Activated naive CD8-positive, alpha-beta T cell treated with anti-CD3 and anti-CD28 coated beads, Interleukin-2, amount 10 ng/mL, durations not matched to agents 7 days and 5 days (primary cell): ENCODE results near the gene PLA2G2E. TPM values are rescaled to one million over a fixed set of nuclear protein-coding genes. Genes with fewer than 3 reads are reported as not detected.
"Not testable (repeated sequence)": the region's sequence is repeated elsewhere in the genome, so short reads cannot be mapped to it uniquely, and the experiment has no call there.

Source experiments
- ATAC-seq: fragments of 150-1000 bp; cut with Tn5 transposase; one replicate; pipeline ENCODE4 v1.10.0; 2021; ENCODE audit warnings: low read depth, moderate library complexity
- POLR2A ChIA-PET: fragments of 350-600 bp; sonication (Branson Sonifier 250); formaldehyde crosslinking; loops from one replicate; lab custom pipeline; 2021; ENCODE audit warnings: antibody characterized with exemption; lab: Charles Lee
- DNase-seq: peaks from one replicate; pipeline ENCODE4 v3.0.0; 2021
- H3K27ac Mint-ChIP-seq: one replicate; pipeline ENCODE4 v1.8.0; 2022; ENCODE audit warnings: mild to moderate bottlenecking, mixed read lengths
- H3K27me3 Mint-ChIP-seq: one replicate; pipeline ENCODE4 v1.8.0; 2022; ENCODE audit warnings: mild to moderate bottlenecking, moderate library complexity, mixed read lengths
- H3K36me3 Mint-ChIP-seq: one replicate; pipeline ENCODE4 v1.8.0; 2021; ENCODE audit warnings: mild to moderate bottlenecking, mixed read lengths
- H3K4me1 Mint-ChIP-seq: one replicate; pipeline ENCODE4 v1.8.0; 2021; ENCODE audit warnings: mixed read lengths
- H3K4me3 Mint-ChIP-seq: one replicate; pipeline ENCODE4 v1.8.0; 2022; ENCODE audit warnings: mild to moderate bottlenecking, moderate library complexity, mixed read lengths
- H3K9me3 Mint-ChIP-seq: one replicate; pipeline ENCODE4 v1.8.0; 2021; ENCODE audit warnings: mixed read lengths
- total RNA-seq, 2 experiments: library from RNA; stranded (reverse); gene quantifications; one replicate each; pipeline ENCODE4 v1.2.3, GENCODE V29; 2021

The PLA2G2E gene
- total RNA-seq, 2 experiments from 2014 or later, result not detected

DNA sequence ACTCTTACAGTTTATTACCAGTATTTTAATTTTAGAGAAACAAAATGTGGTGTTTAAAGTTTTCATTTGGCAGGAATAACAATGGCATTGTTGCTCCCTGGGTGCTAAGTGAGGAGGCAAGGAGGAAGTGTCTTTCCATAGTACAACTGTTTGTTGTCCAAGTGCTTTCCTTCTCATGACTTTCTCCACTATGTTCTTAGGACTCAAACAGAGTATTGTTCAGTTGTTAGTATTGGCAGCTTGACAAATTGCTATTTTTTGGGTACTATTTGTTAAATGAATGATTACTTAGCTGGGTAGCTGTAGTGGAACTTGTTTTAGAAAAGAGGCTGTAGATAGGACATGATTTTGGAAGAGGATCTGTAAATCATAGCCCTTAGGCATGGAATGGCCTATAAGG is 33.8 kb downstream of the PLA2G2E start:
- peaks cover 17% of the 10 kb centered on the region for H3K36me3 Mint-ChIP-seq
- ATAC-seq (no peak), DNase-seq (no peak)
- no peak overlapping the region for H3K4me3 Mint-ChIP-seq
- no peaks in the 10 kb centered on the region for H3K27me3 Mint-ChIP-seq
- H3K27ac Mint-ChIP-seq, result no peak overlapping the region
- no peaks in the 10 kb centered on the region for H3K9me3 Mint-ChIP-seq
- H3K4me1 Mint-ChIP-seq, result peaks cover 12% of the 10 kb centered on the region
- POLR2A ChIA-PET, result no interaction called here

DNA sequence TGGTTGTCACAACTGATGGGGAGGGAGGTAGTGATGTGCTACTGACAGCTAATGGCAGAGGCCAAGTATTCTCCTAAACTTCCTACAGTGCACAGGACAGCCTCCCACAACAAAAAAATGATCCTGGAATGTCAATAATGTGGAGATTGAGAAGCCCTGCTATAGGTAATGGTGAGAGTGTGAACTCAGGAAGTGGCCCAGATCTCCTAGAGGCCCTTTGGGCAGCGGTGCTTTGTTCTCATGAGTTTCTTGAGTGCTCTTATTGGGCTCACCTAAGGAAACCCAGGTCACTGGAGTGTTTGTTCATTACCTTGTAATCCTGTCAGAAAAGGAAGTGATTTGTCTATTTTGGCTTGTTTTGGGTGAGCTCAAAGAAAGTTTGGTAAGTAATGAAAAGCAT is 35.3 kb downstream of the PLA2G2E start:
- no peaks in the 10 kb centered on the region for H3K9me3 Mint-ChIP-seq

DNA sequence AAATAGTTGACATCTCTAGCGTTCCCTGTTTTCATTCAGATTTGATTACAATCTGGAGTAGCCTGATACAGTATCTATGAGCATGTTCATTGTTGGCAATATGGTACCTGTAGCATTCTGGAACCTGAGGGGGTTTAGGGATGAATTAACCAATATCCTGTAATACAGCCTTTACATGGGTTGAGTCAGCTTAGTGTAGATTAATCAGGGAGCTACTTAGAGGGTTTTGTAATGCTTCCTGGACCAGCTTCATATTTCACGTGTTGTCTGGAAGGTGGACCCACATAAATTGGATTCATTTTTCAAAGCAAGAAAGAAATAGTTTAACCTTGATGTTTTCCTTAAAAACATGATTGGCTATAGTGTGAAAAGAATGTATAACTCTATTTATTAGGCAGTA is 37.6 kb downstream of the PLA2G2E start:
- ATAC-seq (no peak), DNase-seq (no peak)
- POLR2A ChIA-PET, result no interaction called here
- Mint-ChIP-seq H3K9me3 (no peaks in the 10 kb centered on the region), H3K4me1 (peaks cover 27% of the 10 kb centered on the region), H3K27me3 (no peaks in the 10 kb centered on the region), H3K36me3 (peaks cover 5% of the 10 kb centered on the region), H3K27ac (no peak overlapping the region), H3K4me3 (no peak overlapping the region)

More for the DNA sequence above, 35.3 kb downstream of the PLA2G2E start:
- H3K4me1 Mint-ChIP-seq, result peaks cover 26% of the 10 kb centered on the region
- no peak overlapping the region for H3K27ac Mint-ChIP-seq
- H3K27me3 Mint-ChIP-seq, result no peaks in the 10 kb centered on the region
- peaks cover 16% of the 10 kb centered on the region for H3K36me3 Mint-ChIP-seq
- no peak overlapping the region for H3K4me3 Mint-ChIP-seq
- POLR2A ChIA-PET, result no interaction called here
- ATAC-seq, result no peak
- DNase-seq, result no peak

DNA sequence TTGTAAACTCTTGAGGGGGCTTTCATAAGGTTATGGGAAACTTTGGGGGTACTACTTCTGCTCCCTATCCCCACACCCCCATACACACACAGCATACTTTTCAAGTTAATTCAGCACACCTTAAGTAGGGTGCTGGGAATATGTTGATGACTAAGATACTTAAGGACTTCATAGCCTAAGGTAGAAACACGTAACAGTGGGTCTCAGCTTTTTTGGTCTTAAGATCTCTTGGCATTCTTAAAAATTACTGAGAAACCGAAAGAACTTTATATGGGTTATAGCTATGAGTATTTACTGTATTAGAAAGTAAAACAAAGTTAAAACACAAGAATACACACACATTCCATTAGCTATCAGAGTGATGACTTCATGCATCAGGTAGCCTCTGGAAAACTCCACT is 39.1 kb downstream of the PLA2G2E start:
- Mint-ChIP-seq H3K9me3 (no peaks in the 10 kb centered on the region), H3K4me1 (peaks cover 27% of the 10 kb centered on the region), H3K27ac (no peak overlapping the region), H3K4me3 (no peak overlapping the region), H3K36me3 (no peaks in the 10 kb centered on the region), H3K27me3 (peaks cover 4% of the 10 kb centered on the region)
- POLR2A ChIA-PET, result interaction anchor here (0.6 kb wide), 1 partner anchor 332 kb away, joined by 5 read pairs; no protein-coding TSS in a partner anchor
- ATAC-seq (no peak), DNase-seq (no peak)

DNA sequence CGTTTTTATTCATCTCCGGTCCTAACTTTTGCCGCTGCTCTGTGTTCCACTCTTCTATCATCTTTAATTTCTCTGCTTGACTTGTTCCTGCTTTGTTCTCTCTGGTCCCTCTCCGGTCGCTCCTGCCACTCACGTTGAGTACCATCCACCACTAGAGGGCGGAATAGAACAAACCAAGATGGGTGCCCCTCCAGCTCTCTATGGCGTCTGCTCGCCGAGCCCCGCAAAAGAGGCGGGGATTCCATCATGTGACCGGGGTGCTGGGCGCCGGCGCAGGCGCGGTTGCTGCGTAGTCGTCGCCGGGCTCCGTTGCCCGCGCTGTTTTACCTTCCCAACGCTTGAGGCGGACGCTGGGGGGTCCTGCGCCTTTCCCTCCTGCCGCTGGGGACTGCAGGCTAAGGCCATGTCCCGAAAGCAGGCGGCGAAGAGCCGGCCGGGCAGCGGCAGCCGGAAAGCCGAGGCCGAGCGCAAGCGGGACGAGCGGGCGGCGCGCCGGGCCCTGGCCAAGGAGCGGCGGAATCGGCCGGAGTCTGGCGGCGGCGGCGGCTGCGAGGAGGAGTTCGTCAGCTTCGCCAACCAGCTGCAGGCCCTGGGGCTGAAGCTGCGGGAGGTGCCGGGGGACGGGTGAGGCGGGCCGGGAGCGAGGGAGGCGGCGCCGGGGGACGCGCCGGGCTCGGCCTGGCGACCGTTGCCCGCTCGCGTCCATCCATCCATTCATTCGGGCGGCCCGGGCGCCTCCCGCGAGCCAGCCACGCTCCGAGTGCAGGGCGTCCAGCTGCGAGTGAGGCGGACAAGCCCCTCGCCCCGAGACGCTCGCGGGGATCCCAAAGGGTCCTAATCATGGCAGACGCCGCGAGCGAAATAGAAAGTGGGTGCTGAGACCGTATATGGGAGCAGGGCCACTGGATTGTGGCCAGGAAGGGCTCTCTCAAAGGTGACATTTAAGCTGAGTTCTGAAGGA is 41.0 kb downstream of the PLA2G2E start, which contains the start of gene OTUD3:
Gene OTUD3 (plus strand): TSS at position 285 of the 961 bp plus-strand sequence. CDS start 119 bp downstream, at position 404.
- Mint-ChIP-seq H3K27ac (peak within 1 kb of the TSS; percentile 59), H3K9me3 (no peaks in the 10 kb centered on the region), H3K36me3 (no peaks in the 10 kb centered on the region), H3K4me3 (peak within 1 kb of the TSS; percentile 88), H3K4me1 (peaks cover 22% of the 10 kb centered on the region), H3K27me3 (peaks cover 4% of the 10 kb centered on the region)
- DNase-seq (peak; percentile 92), ATAC-seq (peak; percentile 96)
- POLR2A ChIA-PET, result interaction anchor here (0.7 to 1.3 kb wide), 2 partner anchors 12 to 16 kb away, joined by 3 to 6 read pairs; no protein-coding TSS in a partner anchor

GRCh38 chr1:19880841-19881240 is 42.6 kb downstream of the PLA2G2E start:
- H3K9me3 Mint-ChIP-seq, DNase-seq, H3K4me3 Mint-ChIP-seq, POLR2A ChIA-PET, H3K27ac Mint-ChIP-seq, H3K27me3 Mint-ChIP-seq, H3K36me3 Mint-ChIP-seq, ATAC-seq: not testable (repeated sequence)
- H3K4me1 Mint-ChIP-seq, result peaks cover 22% of the 10 kb centered on the region

DNA sequence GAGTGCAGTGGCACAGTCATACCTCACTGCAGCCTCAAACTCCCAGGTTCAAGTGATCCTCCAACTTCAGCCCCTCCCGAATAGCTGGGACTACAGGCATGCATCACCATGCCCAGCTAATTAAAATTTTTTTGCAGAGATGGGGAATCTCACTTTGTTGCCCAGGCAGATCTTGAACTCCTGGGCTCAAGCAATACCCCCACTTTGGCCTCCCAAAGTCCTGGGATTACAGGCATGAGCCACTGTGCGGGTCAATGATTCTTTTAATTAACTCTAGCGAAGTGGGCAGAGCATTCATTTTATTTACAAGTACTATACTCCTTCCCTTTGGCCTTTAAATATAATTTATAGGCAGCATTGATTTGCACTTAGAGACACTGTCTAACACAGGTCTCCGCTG is 43.8 kb downstream of the PLA2G2E start:
- no peaks in the 10 kb centered on the region for H3K36me3 Mint-ChIP-seq
- H3K27me3 Mint-ChIP-seq, result peaks cover 4% of the 10 kb centered on the region
- DNase-seq, result no peak
- H3K4me1 Mint-ChIP-seq, result peaks cover 18% of the 10 kb centered on the region
- H3K9me3 Mint-ChIP-seq, result no peaks in the 10 kb centered on the region
- H3K4me3 Mint-ChIP-seq, result no peak overlapping the region
- ATAC-seq, result no peak
- H3K27ac Mint-ChIP-seq, result no peak overlapping the region
- POLR2A ChIA-PET, result no interaction called here

DNA sequence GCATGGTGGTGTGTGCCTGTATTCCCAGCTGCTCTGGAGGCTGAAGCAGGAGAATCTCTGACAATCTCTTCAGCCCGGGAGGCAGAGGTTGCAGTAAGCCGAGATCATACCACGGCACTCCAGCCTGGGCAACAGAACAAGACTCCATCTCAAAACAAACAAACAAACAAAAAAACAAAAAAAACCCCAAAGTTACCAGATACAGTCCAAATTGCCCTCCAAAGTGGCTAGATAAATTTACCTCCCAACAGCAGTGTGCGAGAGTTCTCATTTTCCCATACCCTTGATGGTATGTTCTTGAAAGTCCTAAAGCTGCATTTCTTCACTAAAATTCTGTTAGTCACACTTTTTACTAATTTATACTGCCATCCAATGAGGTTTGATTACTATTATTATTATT is 44.2 kb downstream of the PLA2G2E start:
- POLR2A ChIA-PET, result no interaction called here

DNA sequence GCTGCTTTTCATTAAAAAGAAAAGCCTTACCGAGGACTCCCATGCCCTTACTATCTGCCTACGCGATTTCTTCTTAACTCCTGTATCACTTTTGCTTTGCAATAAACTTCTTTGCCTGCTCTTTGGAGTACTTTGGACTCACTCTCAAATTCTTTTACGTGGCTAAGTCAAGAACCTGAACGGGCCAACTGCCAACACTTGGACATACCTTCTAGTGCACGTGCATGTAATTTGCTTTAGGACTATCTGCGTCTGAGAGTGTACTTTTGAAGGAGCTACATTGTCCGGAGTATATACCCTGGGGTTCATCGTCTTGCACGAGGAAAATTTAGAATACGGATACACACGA is 44.8 kb downstream of the PLA2G2E start:
- peaks cover 4% of the 10 kb centered on the region for H3K27me3 Mint-ChIP-seq
- ATAC-seq (no peak), DNase-seq (no peak)
- no peaks in the 10 kb centered on the region for H3K9me3 Mint-ChIP-seq
- peaks cover 8% of the 10 kb centered on the region for H3K4me1 Mint-ChIP-seq
- no peak overlapping the region for H3K4me3 Mint-ChIP-seq
- H3K27ac Mint-ChIP-seq, result no peak overlapping the region
- POLR2A ChIA-PET, result no interaction called here
- H3K36me3 Mint-ChIP-seq, result no peaks in the 10 kb centered on the region

More for the DNA sequence above, 44.2 kb downstream of the PLA2G2E start:
- no peaks in the 10 kb centered on the region for H3K36me3 Mint-ChIP-seq
- peaks cover 4% of the 10 kb centered on the region for H3K27me3 Mint-ChIP-seq
- DNase-seq (no peak), ATAC-seq (no peak)
- no peaks in the 10 kb centered on the region for H3K9me3 Mint-ChIP-seq
- H3K4me1 Mint-ChIP-seq, result peaks cover 14% of the 10 kb centered on the region
- H3K27ac Mint-ChIP-seq, result no peak overlapping the region
- no peak overlapping the region for H3K4me3 Mint-ChIP-seq

GRCh38 chr1:19877821-19878636 is 45.4 kb downstream of the PLA2G2E start:
- no peaks in the 10 kb centered on the region for H3K9me3 Mint-ChIP-seq
- no peak overlapping the region for H3K27ac Mint-ChIP-seq
- DNase-seq (no peak), ATAC-seq (no peak)
- peaks cover 4% of the 10 kb centered on the region for H3K4me1 Mint-ChIP-seq
- H3K4me3 Mint-ChIP-seq, result no peak overlapping the region
- no peaks in the 10 kb centered on the region for H3K36me3 Mint-ChIP-seq
- H3K27me3 Mint-ChIP-seq, result peaks cover 7% of the 10 kb centered on the region
- POLR2A ChIA-PET, result no interaction called here

- Mint-ChIP-seq H3K27ac (no peak overlapping the region), H3K4me1 (peaks cover 3% of the 10 kb centered on the region), H3K9me3 (no peaks in the 10 kb centered on the region), H3K36me3 (no peaks in the 10 kb centered on the region), H3K27me3 (peaks cover 12% of the 10 kb centered on the region), H3K4me3 (no peak overlapping the region)
- no peak for ATAC-seq
- no peak for DNase-seq
- POLR2A ChIA-PET, result no interaction called here
These were observed 46.2 kb downstream of the PLA2G2E start for GRCh38 chr1:19877181-19877750.

DNA sequence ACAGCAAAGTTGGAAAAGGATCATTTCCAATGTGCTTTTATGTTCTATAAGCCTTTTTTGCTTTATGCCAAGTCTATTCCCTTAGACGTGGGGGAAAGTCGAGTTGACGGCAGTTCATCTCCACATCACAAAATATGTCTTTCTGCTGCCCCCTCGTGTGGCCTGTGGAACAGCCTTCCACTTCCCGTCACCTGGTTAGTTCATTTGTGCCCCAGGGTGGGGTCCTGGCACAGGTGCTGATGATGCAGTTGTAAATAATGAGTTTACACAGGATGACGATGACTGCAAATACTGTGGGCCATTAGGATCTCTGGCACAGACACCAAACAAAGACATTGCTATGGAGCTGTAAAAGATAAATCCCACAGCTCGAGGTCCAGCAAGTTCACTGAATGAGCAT is 51.2 kb downstream of the PLA2G2E start:
- DNase-seq (no peak), ATAC-seq (no peak)
- Mint-ChIP-seq H3K36me3 (no peaks in the 10 kb centered on the region), H3K27me3 (peaks cover 17% of the 10 kb centered on the region), H3K9me3 (no peaks in the 10 kb centered on the region), H3K4me1 (no peaks in the 10 kb centered on the region), H3K27ac (no peak overlapping the region), H3K4me3 (no peak overlapping the region)
- POLR2A ChIA-PET, result no interaction called here
